DMS114 treated with DMSO at 0.1 percent for 48 hours (cell line): ENCODE measurements around the gene ZNF155.

Experiments used
- DNase-seq: peaks from one replicate; lab custom pipeline; 2025; ENCODE audit not compliant: unreplicated experiment; lab: John Stamatoyannopoulos, UW

Gene ZNF155

GRCh38 chr19:44003461-44004009, 19.5 kb downstream of the ZNF155 start:
- DNase-seq = peak; percentile 5

DNA sequence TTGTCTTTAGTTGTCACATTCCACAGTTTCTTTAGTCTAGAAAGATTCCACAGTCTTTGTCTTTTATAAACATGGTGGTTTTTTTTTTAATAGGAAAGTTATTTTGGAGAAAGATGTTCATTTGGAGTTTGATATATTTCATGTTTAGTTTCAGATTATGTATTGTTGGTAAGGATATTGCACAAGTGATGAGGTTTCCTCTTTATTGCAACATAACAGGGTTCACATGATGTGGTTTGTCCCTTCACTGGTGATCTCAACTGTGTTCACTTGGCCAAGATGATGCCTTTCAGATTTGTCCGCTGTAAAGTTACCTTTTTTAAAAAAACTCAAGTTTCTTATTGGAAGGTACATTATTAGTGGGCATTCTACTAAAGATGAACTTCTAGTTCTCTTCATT, 22.0 kb downstream of the ZNF155 start:
- no peak for DNase-seq

- no peak for DNase-seq
Observed at GRCh38 chr19:44007473-44007872, 23.5 kb downstream of the ZNF155 start.

DNA sequence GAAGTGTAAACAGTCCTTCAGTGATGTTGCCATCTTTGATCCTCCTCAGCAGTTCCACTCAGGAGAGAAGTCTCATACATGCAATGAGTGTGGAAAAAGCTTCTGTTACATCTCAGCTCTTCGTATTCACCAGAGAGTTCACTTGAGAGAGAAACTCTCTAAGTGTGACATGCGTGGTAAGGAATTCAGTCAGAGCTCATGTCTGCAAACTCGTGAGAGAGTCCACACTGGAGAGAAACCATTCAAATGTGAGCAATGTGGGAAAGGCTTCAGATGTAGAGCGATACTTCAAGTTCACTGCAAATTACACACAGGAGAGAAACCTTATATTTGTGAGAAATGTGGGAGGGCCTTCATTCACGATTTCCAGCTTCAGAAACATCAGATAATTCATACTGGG, 26.5 kb downstream of the ZNF155 start:
- DNase-seq = no peak

GRCh38 chr19:44019498-44019897, 35.5 kb downstream of the ZNF155 start:
- no peak for DNase-seq

DNA sequence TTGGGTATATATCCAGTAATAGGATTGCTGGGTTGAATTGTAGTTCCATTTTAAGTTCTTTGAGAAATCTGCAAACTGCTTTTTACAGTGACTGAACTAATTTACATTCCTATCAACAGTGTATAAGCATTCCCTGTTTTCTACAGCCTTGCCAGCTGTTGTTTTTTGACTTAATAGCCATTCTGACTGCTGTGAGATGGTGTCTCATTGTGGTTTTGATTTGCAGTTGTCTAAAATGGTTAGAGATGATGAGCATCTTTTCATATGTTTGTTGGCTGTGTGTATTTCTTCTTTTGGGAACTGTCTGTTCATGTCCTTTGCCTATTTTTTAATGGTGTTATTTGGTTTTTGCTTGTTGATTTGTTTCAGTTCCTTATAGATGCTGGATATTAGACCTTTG, 37.2 kb downstream of the ZNF155 start:
- DNase-seq = no peak

DNA sequence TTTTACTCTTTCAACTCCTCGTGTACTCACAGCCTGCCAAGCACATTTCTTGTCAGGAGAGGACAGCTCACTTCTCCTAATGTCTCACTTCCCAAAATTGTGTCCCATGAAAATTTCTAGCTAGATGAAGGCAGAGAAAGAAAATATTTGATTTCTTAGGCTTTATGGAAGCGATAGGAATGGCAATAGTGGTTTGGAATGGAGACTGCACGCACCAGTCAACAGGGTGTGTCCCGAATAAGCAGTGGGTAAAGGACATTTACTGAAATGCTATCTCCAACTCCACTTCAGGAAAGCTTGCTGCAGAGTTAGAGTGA, 40.9 kb downstream of the ZNF155 start:
- no peak for DNase-seq

- DNase-seq = peak; percentile 76
Observed at GRCh38 chr19:44025217-44025936, 41.4 kb downstream of the ZNF155 start, which contains the start of gene ZNF222. Gene ZNF222, plus strand, starts transcription at chr19:44025379. Its CDS starts 58 bp downstream, at chr19:44025437.

DNA sequence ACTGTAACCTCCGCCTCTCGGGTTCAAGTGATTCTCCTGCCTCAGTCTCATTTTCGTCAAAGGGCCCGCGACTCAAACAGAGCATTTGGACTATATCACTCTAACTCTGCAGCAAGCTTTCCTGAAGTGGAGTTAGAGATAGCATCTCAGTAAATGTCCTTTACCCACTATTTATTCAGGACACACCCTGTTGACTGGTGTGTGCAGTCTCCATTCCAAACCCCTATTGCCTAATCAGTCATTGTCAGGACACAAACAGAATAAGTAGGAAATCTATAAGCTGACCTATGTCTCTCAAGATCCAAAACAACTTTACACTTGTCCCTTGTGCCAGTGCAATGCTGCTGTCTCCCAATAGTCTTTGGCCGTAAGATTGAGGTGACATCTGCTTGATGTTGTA, 42.6 kb downstream of the ZNF155 start:
- DNase-seq = no peak

DNA sequence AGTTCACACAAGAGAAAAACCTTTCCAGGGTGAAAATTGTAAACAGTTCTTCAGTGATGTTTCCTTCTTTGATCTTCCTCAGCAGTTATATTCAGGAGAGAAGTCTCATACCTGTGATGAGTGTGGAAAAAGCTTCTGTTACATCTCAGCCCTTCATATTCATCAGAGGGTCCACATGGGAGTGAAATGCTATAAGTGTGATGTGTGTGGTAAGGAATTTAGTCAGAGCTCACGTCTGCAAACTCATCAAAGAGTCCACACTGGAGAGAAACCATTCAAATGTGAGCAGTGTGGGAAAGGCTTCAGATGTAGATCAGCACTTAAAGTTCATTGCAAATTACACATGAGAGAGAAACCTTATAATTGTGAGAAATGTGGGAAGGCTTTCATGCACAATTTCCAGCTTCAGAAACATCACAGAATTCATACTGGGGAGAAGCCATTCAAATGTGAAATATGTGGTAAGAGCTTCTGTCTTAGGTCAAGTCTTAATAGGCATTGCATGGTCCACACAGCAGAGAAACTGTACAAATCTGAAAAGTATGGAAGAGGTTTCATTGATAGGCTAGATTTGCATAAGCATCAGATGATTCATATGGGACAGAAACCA, 48.1 kb downstream of the ZNF155 start:
- no peak for DNase-seq

GRCh38 chr19:44042147-44042546, 58.2 kb downstream of the ZNF155 start:
- no peak for DNase-seq
